PC-3 (cell line): ENCODE measurements around the gene MS4A18. TPM values are rescaled to one million over a fixed set of nuclear protein-coding genes. Genes with fewer than 3 reads are reported as not detected.

ENCODE experiments used
- ATAC-seq: fragments of 200-7000 bp; cut with Tn5 transposase; 2 replicates; pipeline ENCODE4 v1.9.1; 2020; ENCODE audit warnings: mild to moderate bottlenecking, moderate library complexity
- BruUV-seq: library from RNA; stranded (reverse); fragments of 400-500 nt; replicated peaks from 2 replicates; lab custom pipeline; 2021; lab: Mats Ljungman, UMichigan
- CTCF ChIA-PET: fragments of 300-600 bp; sonication (Branson Sonifier 250); formaldehyde crosslinking; loops from one replicate; lab custom pipeline; 2022; ENCODE audit warnings: antibody characterized with exemption; lab: Charles Lee
- POLR2A ChIA-PET: fragments of 300-600 bp; sonication (Branson Sonifier 250); formaldehyde crosslinking; loops from one replicate; lab custom pipeline; 2022; ENCODE audit warnings: antibody characterized with exemption; ENCODE audit not compliant: unreplicated experiment; lab: Charles Lee
- DNase-seq: peaks from one replicate; pipeline ENCODE4 v3.0.0-alpha.2; 2015
- H2AFZ ChIP-seq: fragments of 300-600 bp; sonication (generic); 2 replicates; pipeline ENCODE4 v1.6.0; 2016; ENCODE audit warnings: antibody characterized with exemption, low read length
- H3F3A ChIP-seq: fragments of 300-600 bp; sonication (generic); one replicate; pipeline ENCODE4 v1.6.0; 2017; ENCODE audit warnings: antibody characterized with exemption, low read length, control low read depth, mild to moderate bottlenecking; ENCODE audit not compliant: unreplicated experiment
- H3K27ac ChIP-seq: fragments of 300-600 bp; sonication (generic); 2 replicates; pipeline ENCODE4 v1.5.1; 2016; ENCODE audit warnings: mild to moderate bottlenecking, low read length
- H3K27me3 ChIP-seq: fragments of 300-600 bp; sonication (generic); 2 replicates; pipeline ENCODE4 v1.6.1; 2016; ENCODE audit warnings: low read length, mixed read lengths
- H3K36me3 ChIP-seq: fragments of 300-600 bp; sonication (generic); 2 replicates; pipeline ENCODE4 v1.6.1; 2016; ENCODE audit warnings: low read depth, mixed run types, low read length, mixed read lengths
- H3K4me1 ChIP-seq: fragments of 300-600 bp; sonication (generic); 2 replicates; pipeline ENCODE4 v1.5.1; 2016; ENCODE audit warnings: low read length; ENCODE audit not compliant: insufficient read depth
- H3K4me2 ChIP-seq: fragments of 300-600 bp; sonication (generic); 2 replicates; pipeline ENCODE4 v1.6.0; 2016; ENCODE audit warnings: low read length
- H3K4me3 ChIP-seq: fragments of 300-600 bp; sonication (generic); 2 replicates; pipeline ENCODE4 v1.5.1; 2016; ENCODE audit warnings: mild to moderate bottlenecking, low read length, mixed read lengths
- H3K79me2 ChIP-seq: fragments of 300-600 bp; sonication (generic); 2 replicates; pipeline ENCODE4 v1.6.1; 2017; ENCODE audit warnings: low read length, mixed read lengths
- H3K9ac ChIP-seq: fragments of 300-600 bp; sonication (generic); 2 replicates; pipeline ENCODE4 v1.6.0; 2016; ENCODE audit warnings: mild to moderate bottlenecking, low read length
- H3K9me2 ChIP-seq: fragments of 300-600 bp; sonication (generic); replicated peaks from 2 replicates; pipeline ENCODE4 v1.6.1; 2016; ENCODE audit warnings: mixed run types, low read length, mixed read lengths
- H3K9me3 ChIP-seq: fragments of 300-600 bp; sonication (generic); 2 replicates; pipeline ENCODE4 v1.6.1; 2016; ENCODE audit warnings: low read length, mixed read lengths
- H4K20me1 ChIP-seq: fragments of 300-600 bp; sonication (generic); 2 replicates; pipeline ENCODE4 v1.6.1; 2016; ENCODE audit warnings: low read length, mixed read lengths
- EZH2 ChIP-seq: fragments of 300-600 bp; sonication (generic); IDR thresholded peaks from one replicate; pipeline ENCODE4 v1.6.1; 2017; ENCODE audit warnings: antibody characterized with exemption, mild to moderate bottlenecking, low read length; ENCODE audit not compliant: unreplicated experiment
- EZH2phosphoT487 ChIP-seq: fragments of 300-600 bp; sonication (generic); IDR thresholded peaks from 2 replicates; pipeline ENCODE4 v1.6.1; 2018; ENCODE audit warnings: mild to moderate bottlenecking, antibody characterized with exemption, low read length, borderline replicate concordance
- intact Hi-C: fragments of 100-400 bp; cut with micrococcal nuclease; formaldehyde crosslinking; loops from 2 replicates; pipeline ENCODE4 v1.9.0; 2023
- total RNA-seq: library from RNA; depleted of rRNA; stranded (reverse); fragments of >200 nt; gene quantifications from 2 replicates; pipeline ENCODE4 v1.2.3, GENCODE V29; 2014
- TF ChIP-seq, protein P1 (sequence below): fragments of 300-600 bp; sonication (generic); conservative IDR thresholded peaks from 2 replicates; pipeline ENCODE4 v1.5.1; 2017; ENCODE audit warnings: antibody characterized with exemption, low read depth, mild to moderate bottlenecking, low read length

The MS4A18 gene
- total RNA-seq, 1 experiment from 2014 or later: not detected

DNA sequence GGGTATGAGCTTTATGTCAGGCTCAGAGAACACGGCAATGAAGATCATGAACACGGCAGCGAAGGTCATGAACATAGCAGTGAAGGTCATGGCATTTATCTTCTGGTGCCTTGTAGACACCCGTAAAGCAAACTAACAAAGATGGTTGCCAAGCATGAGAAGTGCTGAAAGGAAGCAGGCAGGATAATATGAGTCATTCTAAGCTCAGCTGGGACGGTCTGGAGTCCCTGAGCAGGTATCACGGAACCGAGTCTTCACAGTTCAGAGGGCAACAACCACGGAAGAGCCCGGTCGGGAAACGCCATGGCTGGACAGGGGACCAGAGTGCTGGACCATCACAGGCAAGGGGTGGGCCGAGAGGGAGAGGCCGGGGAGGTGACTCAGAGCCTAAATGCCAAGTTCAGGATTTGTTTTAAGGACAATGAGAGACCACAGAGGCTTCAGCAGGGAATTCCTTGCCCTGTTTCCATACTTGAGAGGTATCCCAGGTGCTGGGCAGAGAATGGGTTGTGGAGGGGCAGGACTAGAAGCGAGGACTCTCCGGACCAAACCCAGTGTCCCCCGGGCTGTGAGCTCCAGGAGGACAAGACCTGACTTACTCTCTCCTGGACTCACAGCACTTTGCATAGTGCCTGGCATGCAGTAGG lies 47.5 kb downstream of the MS4A18 start:
- no peaks in the 10 kb centered on the region for H3K36me3 ChIP-seq
- intact Hi-C loops: no loop called here
- H3K79me2 ChIP-seq: no peaks in the 10 kb centered on the region
- H3F3A ChIP-seq: no peaks in the 10 kb centered on the region
- H3K4me3 ChIP-seq: no peak overlapping the region
- no TSS peak for BruUV-seq
- H3K9ac ChIP-seq: no peak overlapping the region
- TF ChIP-seq EZH2: no peak
- TF ChIP-seq, protein P1, sequence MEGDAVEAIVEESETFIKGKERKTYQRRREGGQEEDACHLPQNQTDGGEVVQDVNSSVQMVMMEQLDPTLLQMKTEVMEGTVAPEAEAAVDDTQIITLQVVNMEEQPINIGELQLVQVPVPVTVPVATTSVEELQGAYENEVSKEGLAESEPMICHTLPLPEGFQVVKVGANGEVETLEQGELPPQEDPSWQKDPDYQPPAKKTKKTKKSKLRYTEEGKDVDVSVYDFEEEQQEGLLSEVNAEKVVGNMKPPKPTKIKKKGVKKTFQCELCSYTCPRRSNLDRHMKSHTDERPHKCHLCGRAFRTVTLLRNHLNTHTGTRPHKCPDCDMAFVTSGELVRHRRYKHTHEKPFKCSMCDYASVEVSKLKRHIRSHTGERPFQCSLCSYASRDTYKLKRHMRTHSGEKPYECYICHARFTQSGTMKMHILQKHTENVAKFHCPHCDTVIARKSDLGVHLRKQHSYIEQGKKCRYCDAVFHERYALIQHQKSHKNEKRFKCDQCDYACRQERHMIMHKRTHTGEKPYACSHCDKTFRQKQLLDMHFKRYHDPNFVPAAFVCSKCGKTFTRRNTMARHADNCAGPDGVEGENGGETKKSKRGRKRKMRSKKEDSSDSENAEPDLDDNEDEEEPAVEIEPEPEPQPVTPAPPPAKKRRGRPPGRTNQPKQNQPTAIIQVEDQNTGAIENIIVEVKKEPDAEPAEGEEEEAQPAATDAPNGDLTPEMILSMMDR: no peak
- TF ChIP-seq EZH2phosphoT487: no peak
- DNase-seq (peak; percentile 13), ATAC-seq (peak; percentile 28; the same call in 1 of the 2 replicates)
- peaks cover under 1% of the 10 kb centered on the region; the same call in 1 of the 2 replicates for H3K4me1 ChIP-seq
- no peak overlapping the region for H2AFZ ChIP-seq
- H3K9me3 ChIP-seq: no peaks in the 10 kb centered on the region
- no peak overlapping the region for H3K27ac ChIP-seq
- no peak overlapping the region for H3K4me2 ChIP-seq
- POLR2A ChIA-PET: no interaction called here
- no peaks in the 10 kb centered on the region for H3K9me2 ChIP-seq
- no peaks in the 10 kb centered on the region for H4K20me1 ChIP-seq
- CTCF ChIA-PET: interaction anchor here (1.0 kb wide), 1 partner anchor 9 kb away, joined by 3 read pairs; no protein-coding TSS in a partner anchor
- H3K27me3 ChIP-seq: no peaks in the 10 kb centered on the region

DNA sequence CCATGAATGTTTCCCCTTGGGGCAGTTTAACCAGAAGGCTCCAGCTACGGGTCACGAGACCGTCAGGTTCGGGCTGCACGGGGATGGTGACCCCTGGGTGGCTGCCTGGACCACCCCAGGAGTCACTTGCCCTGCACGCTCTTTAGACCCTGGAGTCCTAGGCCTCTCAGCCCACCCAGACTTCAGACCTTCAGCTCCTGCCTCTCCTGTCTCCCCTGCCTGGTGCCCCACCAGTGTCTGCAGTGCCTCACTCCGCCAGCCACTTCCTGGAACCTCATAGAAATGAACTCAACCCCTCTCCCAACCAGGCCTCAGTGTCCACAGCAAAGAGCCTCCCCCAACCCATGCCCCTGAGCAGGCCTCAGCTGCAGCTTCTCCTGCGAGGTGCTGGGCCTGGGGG lies 48.1 kb downstream of the MS4A18 start:
- BruUV-seq: no TSS peak
- ChIA-PET CTCF (no interaction called here), POLR2A (no interaction called here)
- H3K9ac ChIP-seq: no peak overlapping the region
- no peak for DNase-seq
- H3K27me3 ChIP-seq: no peaks in the 10 kb centered on the region
- H3K79me2 ChIP-seq: no peaks in the 10 kb centered on the region
- no peaks in the 10 kb centered on the region for H4K20me1 ChIP-seq
- no peak for ATAC-seq
- H3K9me3 ChIP-seq: no peaks in the 10 kb centered on the region
- no peaks in the 10 kb centered on the region for H3F3A ChIP-seq
- no peak overlapping the region for H3K4me3 ChIP-seq
- peaks cover 7% of the 10 kb centered on the region for H3K4me1 ChIP-seq
- H3K4me2 ChIP-seq: no peak overlapping the region
- intact Hi-C loops: no loop called here
- no peak overlapping the region for H2AFZ ChIP-seq
- H3K9me2 ChIP-seq: no peaks in the 10 kb centered on the region
- H3K36me3 ChIP-seq: no peaks in the 10 kb centered on the region
- no peak overlapping the region for H3K27ac ChIP-seq
- no peak for TF ChIP-seq EZH2phosphoT487
- TF ChIP-seq, protein P1: no peak

GRCh38 chr11:60774726-60775125 lies 50.2 kb downstream of the MS4A18 start:
- no TSS peak for BruUV-seq
- H3K9ac ChIP-seq: no peak overlapping the region
- DNase-seq (no peak), ATAC-seq (no peak)
- H3K36me3 ChIP-seq: no peaks in the 10 kb centered on the region
- ChIA-PET CTCF (interaction anchor here (0.8 to 1.8 kb wide), 3 partner anchors 56 to 125 kb away, joined by 6 to 13 read pairs (median 9); no protein-coding TSS in a partner anchor), POLR2A (no interaction called here)
- H2AFZ ChIP-seq: no peak overlapping the region
- intact Hi-C loops: loop anchor here (1.0 to 5.0 kb wide), 6 partner anchors 57 to 413 kb away; no protein-coding TSS in a partner anchor
- no peak overlapping the region for H3K4me2 ChIP-seq
- no peak overlapping the region for H3K27ac ChIP-seq
- no peaks in the 10 kb centered on the region for H3K9me2 ChIP-seq
- H3K27me3 ChIP-seq: no peaks in the 10 kb centered on the region
- no peak overlapping the region for H3K4me3 ChIP-seq
- H3K4me1 ChIP-seq: peaks cover 11% of the 10 kb centered on the region
- no peaks in the 10 kb centered on the region for H4K20me1 ChIP-seq
- no peak for TF ChIP-seq EZH2
- no peak for TF ChIP-seq EZH2phosphoT487
- TF ChIP-seq, protein P1: no peak
- no peaks in the 10 kb centered on the region for H3K79me2 ChIP-seq
- no peaks in the 10 kb centered on the region for H3K9me3 ChIP-seq
- no peaks in the 10 kb centered on the region for H3F3A ChIP-seq
